BLaER1 treated with 17β-estradiol and CSF1 and Interleukin-3, amounts not matched to agents 10 nM and 100 nM (cell line): ENCODE measurements around the gene ACCS.

Experiments used
- H3K27ac ChIP-seq, 11 experiments: shearing (Covaris generic); formaldehyde crosslinking; 2 replicates each; pipeline ENCODE4 v1.8.1; 2022
- H3K27me3 ChIP-seq, 11 experiments: shearing (Covaris generic); formaldehyde crosslinking; 2 replicates each; pipeline ENCODE4 v1.8.1; 2022
- H3K36me3 ChIP-seq, 11 experiments: shearing (Covaris generic); formaldehyde crosslinking; 2 replicates each; pipeline ENCODE4 v1.8.1; 2022
- H3K4me1 ChIP-seq, 10 experiments: shearing (Covaris generic); formaldehyde crosslinking; 2 replicates each; pipeline ENCODE4 v1.8.1; 2022
- H3K4me2 ChIP-seq, 11 experiments: shearing (Covaris generic); formaldehyde crosslinking; 2 replicates each; pipeline ENCODE4 v1.8.1; 2022
- H3K4me3 ChIP-seq, 10 experiments: shearing (Covaris generic); formaldehyde crosslinking; 2 replicates each; pipeline ENCODE4 v1.8.1; 2022
- H3K9ac ChIP-seq, 11 experiments: shearing (Covaris generic); formaldehyde crosslinking; 2 replicates each; pipeline ENCODE4 v1.8.1; 2022
- H3K9me3 ChIP-seq, 11 experiments: shearing (Covaris generic); formaldehyde crosslinking; replicated peaks in 1 of 11; 2 replicates each; pipeline ENCODE4 v1.8.1; 2022
- H4K20me1 ChIP-seq, 11 experiments: shearing (Covaris generic); formaldehyde crosslinking; 2 replicates each; pipeline ENCODE4 v1.8.1; 2022
- Cebpa-rat ChIP-seq, 11 experiments: shearing (Covaris generic); IDR thresholded peaks; 2 replicates each; pipeline ENCODE4 v1.8.1; 2022

ACCS gene

GRCh38 chr11:44065841-44066731 lies at the start of gene ACCS:
TSS of gene ACCS (plus strand) at chr11:44066270. CDS start at chr11:44067628, 1,358 bp downstream.
- Histone ChIP-seq H3K27me3 (peaks cover 4 to 20% (median 17%) of the 10 kb centered on the region in 11 experiments; a peak in 18 of 22 replicates), H4K20me1 (no peaks in the 10 kb centered on the region), H3K4me3 (peak within 1 kb of the TSS; percentile 40 to 61 (median 46); a peak in 19 of 20 replicates), H3K36me3 (no peaks in the 10 kb centered on the region), H3K4me2 (peak within 1 kb of the TSS; percentile 32 to 78 (median 68)), H3K9me3 (peaks cover 0 to 12% (median 0%) of the 10 kb centered on the region in 11 experiments; a peak in 4 of 22 replicates), H3K4me1 (0 out of 20 replicates have a peak, but pooled peaks cover 0 to 5% (median 0%) of the 10 kb centered on the region in 10 experiments), H3K9ac (peak within 1 kb of the TSS; percentile 17 to 55 (median 38); a peak in 15 of 22 replicates), H3K27ac (peak within 1 kb of the TSS in 8 of 11 experiments; percentile 1 to 47 (median 32); a peak in 10 of 22 replicates)
- no peak for TF ChIP-seq Cebpa-rat (IDR thresholded peaks at IDR 0.05)

DNA sequence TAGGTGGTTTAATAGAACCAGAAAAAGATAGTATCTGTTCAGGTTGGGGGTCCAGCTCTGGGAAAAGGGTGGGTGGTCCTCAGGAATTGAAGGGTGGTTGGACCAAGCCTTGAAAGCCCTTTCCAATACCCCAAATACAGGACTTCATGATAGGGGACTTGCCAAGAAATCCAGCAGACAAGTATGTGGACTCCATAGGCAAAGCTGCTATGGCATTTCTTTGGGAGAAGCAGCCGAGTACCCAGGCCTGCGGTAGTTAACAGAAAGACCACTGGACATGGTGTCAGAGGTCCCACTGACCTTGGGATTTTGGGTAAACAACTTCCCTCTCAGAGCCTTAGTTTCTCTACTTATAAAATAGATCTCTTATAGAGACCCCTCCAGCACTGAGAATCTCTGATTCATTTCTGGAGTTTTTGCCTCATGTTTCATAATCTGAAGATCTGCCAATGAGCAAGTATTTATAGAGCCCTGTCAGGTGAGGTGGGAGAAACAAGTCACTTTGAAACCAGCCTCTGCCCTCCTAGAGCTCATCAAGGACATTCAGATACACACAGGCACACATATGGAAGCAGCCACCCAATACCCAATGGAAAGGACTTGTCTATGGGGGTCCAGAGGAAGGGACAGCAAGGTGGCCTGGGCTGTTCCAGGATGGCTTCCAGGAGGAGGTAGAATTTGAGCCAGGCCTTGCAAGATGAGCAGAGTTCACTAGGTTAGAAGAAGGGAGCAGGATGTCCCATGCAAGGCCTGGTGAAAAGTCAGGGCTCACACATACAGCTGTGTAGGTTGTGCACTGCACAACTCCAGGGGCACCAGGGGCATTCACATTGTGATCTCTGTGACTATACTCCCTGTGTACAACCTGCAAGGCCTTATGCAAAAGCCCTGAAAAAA lies 49.3 kb upstream of the ACCS start:
- no peak overlapping the region for H3K9ac ChIP-seq
- no peak overlapping the region for H3K27ac ChIP-seq
- H3K36me3 ChIP-seq, result no peaks in the 10 kb centered on the region
- no peak overlapping the region for H3K4me3 ChIP-seq
- H3K9me3 ChIP-seq, result peaks cover 0 to 5% (median 3%) of the 10 kb centered on the region in 11 experiments; a peak in 8 of 22 replicates
- peaks cover 0 to 11% (median 6%) of the 10 kb centered on the region in 10 experiments; a peak in 13 of 20 replicates for H3K4me1 ChIP-seq
- no peaks in the 10 kb centered on the region for H3K27me3 ChIP-seq
- 0 out of 22 replicates have a peak overlapping the region, but pooled peaks of 1 of the 11 experiments have one; percentile 52 for H3K4me2 ChIP-seq
- H4K20me1 ChIP-seq, result no peaks in the 10 kb centered on the region
- no peak for TF ChIP-seq Cebpa-rat (IDR thresholded peaks at IDR 0.05)

DNA sequence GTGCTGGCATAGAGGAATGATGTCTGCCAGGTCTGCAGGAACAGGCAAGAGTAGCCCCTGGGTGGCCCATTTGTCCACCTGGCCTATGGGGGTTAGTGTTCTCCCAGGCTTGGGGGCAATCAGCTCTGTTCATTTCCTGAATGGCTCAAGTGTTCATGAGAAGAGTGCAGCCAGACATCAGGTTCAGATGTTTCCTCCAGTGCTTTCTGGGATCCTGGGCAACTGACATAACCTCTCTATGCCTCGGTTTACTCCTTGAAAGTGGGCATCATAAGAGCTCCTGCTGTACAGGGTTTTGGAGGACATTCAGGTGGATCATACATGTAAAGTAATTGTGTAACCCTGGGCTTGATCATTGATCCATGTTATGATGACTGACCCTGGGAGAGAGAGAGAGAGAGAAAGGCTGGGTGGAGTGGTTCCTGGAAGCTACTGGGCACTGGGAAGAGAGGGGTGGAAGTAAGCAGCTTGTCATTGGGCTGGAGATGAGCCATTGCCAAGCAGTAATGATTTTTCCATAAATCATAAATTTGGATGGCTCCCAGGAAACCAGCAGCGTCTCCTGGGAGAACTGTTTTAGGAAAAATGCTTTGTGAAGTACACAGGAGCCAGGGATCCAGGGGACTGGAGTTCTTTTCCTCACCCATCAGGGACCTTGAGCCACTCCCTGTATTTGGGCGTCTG lies 48.5 kb upstream of the ACCS start:
- peaks cover 3 to 13% (median 9%) of the 10 kb centered on the region in 11 experiments; a peak in 13 of 22 replicates for H3K9me3 ChIP-seq
- no peak overlapping the region for H3K27ac ChIP-seq
- no peaks in the 10 kb centered on the region for H3K36me3 ChIP-seq
- H3K4me1 ChIP-seq, result peaks cover 0 to 11% (median 6%) of the 10 kb centered on the region in 10 experiments; a peak in 13 of 20 replicates
- no peak overlapping the region for H3K4me2 ChIP-seq
- no peaks in the 10 kb centered on the region for H4K20me1 ChIP-seq
- no peak overlapping the region for H3K4me3 ChIP-seq
- no peak overlapping the region for H3K9ac ChIP-seq
- H3K27me3 ChIP-seq, result no peaks in the 10 kb centered on the region
- no peak for TF ChIP-seq Cebpa-rat (IDR thresholded peaks at IDR 0.05)

DNA sequence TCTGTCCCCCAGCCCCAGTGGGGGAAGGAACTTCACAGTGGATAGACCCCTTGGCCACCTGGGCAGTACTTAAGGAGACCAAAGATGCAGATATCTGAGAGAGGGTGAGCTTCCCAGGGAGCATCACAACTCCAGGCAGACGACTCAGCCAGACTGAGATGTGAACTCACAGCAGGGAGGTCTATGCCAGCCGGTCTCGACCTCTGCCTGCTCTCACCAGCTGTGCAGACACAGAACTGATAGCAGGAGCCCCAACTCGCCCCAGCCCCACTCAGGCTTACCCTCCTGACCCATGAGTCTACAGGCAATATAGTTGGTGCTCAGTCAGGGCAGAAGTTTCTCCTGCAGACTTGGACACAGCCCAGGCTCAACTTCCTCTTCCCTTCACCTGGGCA lies 47.9 kb upstream of the ACCS start:
- no peak overlapping the region for H3K4me3 ChIP-seq
- no peak overlapping the region for H3K4me2 ChIP-seq
- no peaks in the 10 kb centered on the region for H3K36me3 ChIP-seq
- no peak for TF ChIP-seq Cebpa-rat (IDR thresholded peaks at IDR 0.05)
- H3K4me1 ChIP-seq, result peaks cover 0 to 11% (median 6%) of the 10 kb centered on the region in 10 experiments; a peak in 13 of 20 replicates
- no peaks in the 10 kb centered on the region for H3K27me3 ChIP-seq
- H3K9me3 ChIP-seq, result peaks cover 6 to 17% (median 15%) of the 10 kb centered on the region in 11 experiments; a peak in 13 of 22 replicates
- H3K27ac ChIP-seq, result no peak overlapping the region
- no peaks in the 10 kb centered on the region for H4K20me1 ChIP-seq
- H3K9ac ChIP-seq, result no peak overlapping the region

DNA sequence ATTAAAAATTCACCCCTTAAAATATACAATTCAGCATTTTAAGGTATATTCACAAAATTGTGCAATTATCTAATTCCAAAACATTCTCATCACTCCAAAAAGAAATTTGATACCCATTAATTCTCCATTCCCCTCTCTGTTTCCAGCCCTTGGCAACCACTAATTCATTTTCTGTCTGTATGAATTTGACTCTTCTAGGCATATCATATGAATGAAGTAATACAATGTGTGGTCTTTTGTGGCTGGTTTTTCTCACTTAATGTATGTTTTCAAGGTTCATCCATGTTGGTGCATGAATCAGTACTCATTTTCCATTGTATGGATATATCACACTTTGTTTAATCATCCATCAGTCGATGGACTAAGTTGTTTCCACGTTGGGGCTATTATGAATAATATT lies 47.2 kb upstream of the ACCS start:
- H3K27ac ChIP-seq, result no peak overlapping the region
- H3K9ac ChIP-seq, result no peak overlapping the region
- H3K4me1 ChIP-seq, result peaks cover 0 to 11% (median 6%) of the 10 kb centered on the region in 10 experiments; a peak in 13 of 20 replicates
- no peak overlapping the region for H3K4me3 ChIP-seq
- no peaks in the 10 kb centered on the region for H3K36me3 ChIP-seq
- H3K27me3 ChIP-seq, result no peaks in the 10 kb centered on the region
- no peaks in the 10 kb centered on the region for H4K20me1 ChIP-seq
- no peak for TF ChIP-seq Cebpa-rat (IDR thresholded peaks at IDR 0.05)
- no peak overlapping the region for H3K4me2 ChIP-seq
- H3K9me3 ChIP-seq, result peaks cover 6 to 19% (median 16%) of the 10 kb centered on the region in 11 experiments; a peak in 13 of 22 replicates

DNA sequence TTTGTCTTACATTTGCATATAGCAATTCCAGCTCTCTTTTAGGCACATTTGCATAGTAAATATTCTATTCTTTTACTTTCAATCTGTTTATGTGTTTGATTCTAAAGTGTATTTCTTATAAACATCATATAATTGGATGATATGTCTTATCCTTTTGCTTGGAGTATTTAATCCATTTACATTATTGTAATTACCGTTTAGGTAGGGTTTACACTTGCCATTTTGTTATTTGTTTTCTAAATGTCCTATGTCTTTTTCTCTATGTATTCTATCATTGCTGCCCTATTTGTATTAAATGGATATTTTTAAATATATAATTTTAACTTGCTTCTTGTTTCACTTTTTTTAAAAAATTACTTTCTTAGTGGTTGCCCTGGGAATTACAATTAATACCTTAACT lies 41.1 kb upstream of the ACCS start:
- Histone ChIP-seq H3K4me2 (no peak overlapping the region), H3K9me3 (peaks cover 16 to 33% (median 26%) of the 10 kb centered on the region in 11 experiments; a peak in 17 of 22 replicates), H3K27me3 (no peaks in the 10 kb centered on the region), H3K4me3 (no peak overlapping the region), H3K9ac (no peak overlapping the region), H3K27ac (no peak overlapping the region), H3K4me1 (no peaks in the 10 kb centered on the region), H3K36me3 (no peaks in the 10 kb centered on the region), H4K20me1 (no peaks in the 10 kb centered on the region)
- TF ChIP-seq Cebpa-rat (IDR thresholded peaks at IDR 0.05), result no peak

GRCh38 chr11:44025727-44026126 lies 40.3 kb upstream of the ACCS start:
- no peak overlapping the region for H3K4me2 ChIP-seq
- H3K9ac ChIP-seq, result no peak overlapping the region
- no peak overlapping the region for H3K4me3 ChIP-seq
- TF ChIP-seq Cebpa-rat (IDR thresholded peaks at IDR 0.05), result no peak
- no peak overlapping the region for H3K27ac ChIP-seq
- no peaks in the 10 kb centered on the region for H3K27me3 ChIP-seq
- peaks cover 16 to 33% (median 26%) of the 10 kb centered on the region in 11 experiments; a peak in 17 of 22 replicates for H3K9me3 ChIP-seq
- no peaks in the 10 kb centered on the region for H4K20me1 ChIP-seq
- no peaks in the 10 kb centered on the region for H3K36me3 ChIP-seq
- no peaks in the 10 kb centered on the region for H3K4me1 ChIP-seq

DNA sequence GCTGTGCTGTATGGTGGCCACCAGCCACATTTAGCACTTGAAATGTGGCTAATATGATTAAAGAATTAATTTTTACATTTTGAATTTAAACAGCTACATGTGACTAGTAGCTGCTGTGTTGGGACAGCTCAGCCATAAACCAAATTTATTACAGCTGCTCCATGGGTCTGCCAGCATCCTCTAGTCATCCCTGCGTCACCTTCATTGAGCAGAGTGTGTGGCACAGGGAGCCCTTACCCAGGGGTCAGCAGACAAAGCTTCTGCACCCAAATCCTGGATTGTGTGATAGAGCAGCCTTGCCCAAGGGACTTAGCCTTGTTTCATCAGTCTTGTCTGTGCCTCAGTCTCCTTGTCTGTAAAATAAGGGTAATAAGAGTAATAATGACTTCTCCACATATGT lies 37.7 kb upstream of the ACCS start:
- no peaks in the 10 kb centered on the region for H3K36me3 ChIP-seq
- H3K4me3 ChIP-seq, result no peak overlapping the region
- H3K4me2 ChIP-seq, result no peak overlapping the region
- H3K27ac ChIP-seq, result no peak overlapping the region
- no peaks in the 10 kb centered on the region for H4K20me1 ChIP-seq
- TF ChIP-seq Cebpa-rat (IDR thresholded peaks at IDR 0.05), result no peak
- H3K9ac ChIP-seq, result no peak overlapping the region
- H3K4me1 ChIP-seq, result no peaks in the 10 kb centered on the region
- no peaks in the 10 kb centered on the region for H3K27me3 ChIP-seq
- peaks cover 6 to 21% (median 11%) of the 10 kb centered on the region in 11 experiments; a peak in 15 of 22 replicates for H3K9me3 ChIP-seq
